MM.1S (cell line): ENCODE measurements around the gene CWC27.

ENCODE experiments used
- CTCF ChIP-seq: fragments of 300-600 bp; sonication (generic); IDR thresholded peaks from 2 replicates; pipeline ENCODE4 v1.5.1; 2016; ENCODE audit warnings: antibody characterized with exemption, low read length, mixed read lengths
- EZH2 ChIP-seq: fragments of 300-600 bp; sonication (generic); optimal IDR thresholded peaks from 2 replicates; pipeline ENCODE3; 2017; ENCODE audit warnings: low read depth, mild to moderate bottlenecking, antibody characterized with exemption, low read length, mixed read lengths

GRCh38 chr5:65050826-65051498, 282.2 kb downstream of the CWC27 start:
- TF ChIP-seq CTCF (no peak), EZH2 (no peak)
